DND-41 (cell line): ENCODE data around the gene ZNF181.
"Not testable (repeated sequence)": the region's sequence is repeated elsewhere in the genome, so short reads cannot be mapped to it uniquely, and the experiment has no call there.

Source experiments
- ATAC-seq: fragments of 200-7000 bp; cut with Tn5 transposase; 3 replicates; pipeline ENCODE4 v1.9.1; 2021; ENCODE audit warnings: low read depth; ENCODE audit not compliant: insufficient read depth
- DNase-seq: peaks from one replicate; pipeline ENCODE4 v3.0.0-alpha.2; 2020
- H2AFZ ChIP-seq: 2 replicates; pipeline ENCODE4 v1.6.0; 2012; ENCODE audit warnings: low read depth, low read length
- H3K27ac ChIP-seq: 2 replicates; pipeline ENCODE4 v1.5.1; 2012; ENCODE audit warnings: low read length, inconsistent platforms
- H3K27me3 ChIP-seq: fragments of 200-600 bp; sonication (generic); 2 replicates; pipeline ENCODE4 v1.6.0; 2012; ENCODE audit warnings: low read length, mild to moderate bottlenecking, inconsistent platforms; ENCODE audit not compliant: insufficient read depth, poor library complexity
- H3K36me3 ChIP-seq: 2 replicates; pipeline ENCODE4 v1.5.1; 2012; ENCODE audit warnings: low read length, inconsistent platforms; ENCODE audit not compliant: insufficient read depth
- H3K4me1 ChIP-seq: 2 replicates; pipeline ENCODE4 v1.5.1; 2012; ENCODE audit warnings: mild to moderate bottlenecking, low read length; ENCODE audit not compliant: insufficient read depth
- H3K4me2 ChIP-seq: 2 replicates; pipeline ENCODE4 v1.6.0; 2012; ENCODE audit warnings: mild to moderate bottlenecking, moderate library complexity, low read length, inconsistent platforms; ENCODE audit not compliant: insufficient read depth
- H3K4me3 ChIP-seq, 2 experiments: fragments of 200-600 bp in 1 of 2; shearing (Covaris generic) in 1 of 2; 2 replicates each; pipeline ENCODE4 v1.5.1; 2012 to 2016; ENCODE audit warnings: inconsistent platforms in 2 of 2, low read length in 2 of 2, mild to moderate bottlenecking in 2 of 2, low read depth in 1 of 2, moderate library complexity in 1 of 2
- H3K79me2 ChIP-seq: 2 replicates; pipeline ENCODE4 v1.6.0; 2012; ENCODE audit warnings: low read length, inconsistent platforms; ENCODE audit not compliant: insufficient read depth
- H3K9ac ChIP-seq: 2 replicates; pipeline ENCODE4 v1.6.0; 2012; ENCODE audit warnings: low read depth, mild to moderate bottlenecking, inconsistent platforms, low read length, moderate library complexity
- H3K9me3 ChIP-seq: 2 replicates; pipeline ENCODE4 v1.5.1; 2012; ENCODE audit warnings: low read length, moderate library complexity, mild to moderate bottlenecking, inconsistent platforms; ENCODE audit not compliant: insufficient read depth, severe bottlenecking
- H4K20me1 ChIP-seq: 2 replicates; pipeline ENCODE4 v1.6.0; 2012; ENCODE audit warnings: low read length; ENCODE audit not compliant: insufficient read depth
- CTCF ChIP-seq: IDR thresholded peaks from 2 replicates; pipeline ENCODE4 v1.5.1; 2012; ENCODE audit warnings: borderline replicate concordance, low read length, moderate library complexity, mild to moderate bottlenecking; ENCODE audit not compliant: poor library complexity, severe bottlenecking; ENCODE audit errors: extremely low read depth
- EZH2 ChIP-seq: IDR thresholded peaks from 3 replicates; pipeline ENCODE4 v1.6.1; 2012; ENCODE audit warnings: borderline replicate concordance, low read depth, mild to moderate bottlenecking, moderate library complexity, low read length, inconsistent platforms; ENCODE audit not compliant: severe bottlenecking

The ZNF181 gene

DNA sequence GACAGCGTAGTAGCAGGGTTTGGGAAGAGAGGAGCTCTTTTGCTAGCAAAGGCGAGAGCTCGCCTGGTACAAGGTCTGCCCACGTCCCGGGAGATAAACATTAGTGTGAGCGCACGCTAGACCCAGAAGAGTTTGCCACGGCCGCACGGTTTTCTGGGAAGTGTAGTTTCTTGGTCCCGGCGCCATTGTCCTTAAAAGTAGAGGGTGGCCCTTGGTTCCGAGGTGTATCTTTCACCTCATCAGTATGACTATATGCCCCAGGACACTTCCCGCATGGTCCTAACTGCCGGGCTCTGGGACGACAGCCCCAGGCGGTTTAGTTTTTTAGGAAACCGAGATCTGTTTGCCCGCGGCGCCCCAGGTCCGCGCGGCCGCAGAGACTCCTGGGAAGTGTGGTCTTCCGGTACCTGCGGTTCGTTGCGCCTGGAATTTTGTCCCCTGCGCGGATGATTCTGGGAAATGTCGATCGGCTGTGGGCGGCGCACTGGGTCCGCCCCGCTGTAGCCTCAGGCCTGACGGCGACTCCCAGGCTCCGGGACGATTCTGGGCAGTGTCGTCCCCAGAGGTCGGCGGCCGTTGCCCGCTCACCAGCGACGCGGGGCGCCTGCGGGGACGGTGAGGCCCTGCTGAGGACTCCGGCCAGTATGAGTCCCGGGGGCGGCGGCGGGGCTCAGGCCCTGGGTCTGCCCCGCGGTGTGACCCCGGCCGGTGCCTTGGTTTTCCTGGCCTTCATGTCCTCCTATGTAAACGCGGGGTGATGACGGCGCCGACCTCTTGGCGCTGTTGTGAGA is at the start of gene ZNF181:
ZNF181 (plus strand) TSS at position 498 of the 791 bp plus-strand sequence. CDS start 795 bp downstream, outside the sequence.
- Histone ChIP-seq H3K4me1 (peaks cover 37% of the 10 kb centered on the region), H4K20me1 (no peaks in the 10 kb centered on the region), H3K4me2 (peak within 1 kb of the TSS; percentile 93), H3K9ac (peak within 1 kb of the TSS; percentile 95), H3K79me2 (peaks cover 20% of the 10 kb centered on the region), H3K36me3 (peaks cover 21% of the 10 kb centered on the region), H3K9me3 (no peaks in the 10 kb centered on the region), H2AFZ (peak within 1 kb of the TSS; percentile 95), H3K4me3 (peak within 1 kb of the TSS; percentile 74 to 93), H3K27ac (peak within 1 kb of the TSS; percentile 88), H3K27me3 (no peaks in the 10 kb centered on the region)
- peak; percentile 88 for ATAC-seq
- TF ChIP-seq EZH2, result no peak
- TF ChIP-seq CTCF, result no peak
- DNase-seq, result peak; percentile 84

DNA sequence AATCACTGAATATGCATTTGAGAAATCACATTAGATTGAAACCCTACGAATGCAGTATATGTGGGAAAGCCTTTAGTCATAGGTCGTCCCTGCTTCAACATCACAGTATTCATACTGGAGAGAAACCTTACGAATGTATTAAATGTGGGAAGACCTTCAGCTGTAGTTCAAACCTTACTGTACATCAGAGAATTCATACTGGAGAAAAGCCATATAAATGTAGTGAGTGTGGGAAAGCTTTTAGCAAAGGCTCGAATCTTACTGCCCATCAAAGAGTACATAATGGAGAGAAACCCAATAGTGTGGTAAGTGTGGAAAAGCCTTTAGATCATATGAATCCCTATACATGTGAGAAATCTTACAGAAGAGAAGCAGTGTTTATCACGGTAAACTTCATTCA is 48.8 kb upstream of the ZNF181 start:
- H2AFZ ChIP-seq, H3K27ac ChIP-seq, DNase-seq, H4K20me1 ChIP-seq, H3K4me1 ChIP-seq, H3K27me3 ChIP-seq, H3K4me3 ChIP-seq, H3K9me3 ChIP-seq, H3K4me2 ChIP-seq, H3K79me2 ChIP-seq, H3K9ac ChIP-seq, ATAC-seq: not testable (repeated sequence)
- H3K36me3 ChIP-seq, result peaks cover 22% of the 10 kb centered on the region

- Histone ChIP-seq H3K27ac (no peak overlapping the region), H2AFZ (no peak overlapping the region), H3K79me2 (no peaks in the 10 kb centered on the region), H3K9me3 (no peaks in the 10 kb centered on the region), H3K4me2 (no peak overlapping the region), H3K27me3 (no peaks in the 10 kb centered on the region), H3K4me1 (no peaks in the 10 kb centered on the region), H4K20me1 (no peaks in the 10 kb centered on the region), H3K36me3 (peaks cover 20% of the 10 kb centered on the region), H3K9ac (no peak overlapping the region), H3K4me3 (no peak overlapping the region)
- no peak for ATAC-seq
- no peak for TF ChIP-seq EZH2
- TF ChIP-seq CTCF, result no peak
- DNase-seq, result no peak
Measured at GRCh38 chr19:34686455-34686854, 47.6 kb upstream of the ZNF181 start.

DNA sequence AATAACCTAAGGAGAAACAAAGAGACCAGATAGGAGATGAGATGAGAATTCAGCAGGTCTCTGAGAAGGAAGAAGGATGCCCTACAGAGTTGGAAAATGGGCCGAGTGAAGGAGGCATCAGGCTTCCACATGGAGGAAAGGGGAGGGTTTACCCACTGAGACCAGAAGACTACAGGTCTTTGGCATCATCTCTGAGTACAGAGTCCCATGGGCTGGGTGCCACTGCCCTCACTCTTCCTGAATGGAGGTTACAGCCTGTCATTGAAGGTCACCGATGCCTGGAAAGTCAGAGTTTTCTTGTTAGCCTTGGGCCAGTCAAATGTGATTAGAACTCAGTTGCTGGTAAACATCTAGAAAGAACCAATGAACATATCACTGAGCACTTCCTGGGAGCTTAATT is 46.7 kb upstream of the ZNF181 start:
- TF ChIP-seq CTCF, result no peak
- no peak for TF ChIP-seq EZH2
- DNase-seq, result no peak
- H3K9me3 ChIP-seq, result no peaks in the 10 kb centered on the region

More for the DNA sequence above, 46.7 kb upstream of the ZNF181 start:
- Histone ChIP-seq H3K9ac (no peak overlapping the region), H4K20me1 (no peaks in the 10 kb centered on the region), H3K4me1 (no peaks in the 10 kb centered on the region), H2AFZ (no peak overlapping the region), H3K27me3 (no peaks in the 10 kb centered on the region), H3K4me2 (no peak overlapping the region), H3K4me3 (no peak overlapping the region), H3K36me3 (peaks cover 12% of the 10 kb centered on the region; the same call in 1 of the 2 replicates), H3K27ac (no peak overlapping the region), H3K79me2 (no peaks in the 10 kb centered on the region)
- no peak for ATAC-seq
